Fibroblast of lung (primary cell): ENCODE data around the gene RFTN2. TPM values are rescaled to one million over a fixed set of nuclear protein-coding genes. Genes with fewer than 3 reads are reported as not detected.
"Not testable (repeated sequence)": the region's sequence is repeated elsewhere in the genome, so short reads cannot be mapped to it uniquely, and the experiment has no call there.

Source experiments
- DNase-seq, 2 donors: peaks; one replicate each; pipeline versions ENCODE4 v3.0.0 to v3.0.0-alpha.2; 2010; ENCODE audit warnings: low read depth in 2 of 2
- H2AFZ ChIP-seq: 2 replicates; pipeline ENCODE4 v1.5.1; 2012; ENCODE audit warnings: low read length, control low read depth, inconsistent platforms
- H3K27ac ChIP-seq: 2 replicates; pipeline ENCODE4 v1.5.1; 2011; ENCODE audit warnings: low read length, control low read depth; ENCODE audit not compliant: insufficient read depth
- H3K27me3 ChIP-seq: 2 replicates; pipeline ENCODE4 v1.5.1; 2011; ENCODE audit warnings: mild to moderate bottlenecking, low read length; ENCODE audit not compliant: control insufficient read depth, insufficient read depth
- H3K36me3 ChIP-seq: 2 replicates; pipeline ENCODE4 v1.5.1; 2011; ENCODE audit warnings: low read length; ENCODE audit not compliant: control insufficient read depth, insufficient read depth
- H3K4me1 ChIP-seq: 2 replicates; pipeline ENCODE4 v1.5.1; 2011; ENCODE audit warnings: low read length; ENCODE audit not compliant: control insufficient read depth, insufficient read depth; ENCODE audit errors: extremely low read depth
- H3K4me2 ChIP-seq: 2 replicates; pipeline ENCODE4 v1.5.1; 2011; ENCODE audit warnings: low read length, control low read depth; ENCODE audit not compliant: insufficient read depth; ENCODE audit errors: extremely low read depth
- H3K4me3 ChIP-seq, 4 experiments: fragments of 200-600 bp in 1 of 4; sonication (generic) in 1 of 4; replicated peaks in 1 of 4; 2 replicates each; pipeline ENCODE4 v1.5.1; 2011 to 2016; ENCODE audit warnings: low read length in 4 of 4, low read depth in 3 of 4, mild to moderate bottlenecking in 3 of 4, control low read depth in 2 of 4, inconsistent platforms in 1 of 4, mixed read lengths in 1 of 4; ENCODE audit not compliant: insufficient read depth in 1 of 4; ENCODE audit errors: control extremely low read depth in 1 of 4
- H3K79me2 ChIP-seq: 2 replicates; pipeline ENCODE4 v1.5.1; 2012; ENCODE audit warnings: mild to moderate bottlenecking, low read length, inconsistent platforms; ENCODE audit not compliant: control insufficient read depth, insufficient read depth
- H3K9ac ChIP-seq: 2 replicates; pipeline ENCODE4 v1.5.1; 2011; ENCODE audit warnings: mild to moderate bottlenecking, low read length, control low read depth; ENCODE audit not compliant: insufficient read depth
- H3K9me3 ChIP-seq: 2 replicates; pipeline ENCODE4 v1.5.1; 2012; ENCODE audit warnings: low read depth, low read length; ENCODE audit not compliant: control insufficient read depth, insufficient read depth
- H4K20me1 ChIP-seq: 2 replicates; pipeline ENCODE4 v1.5.1; 2011; ENCODE audit warnings: low read length; ENCODE audit not compliant: control insufficient read depth, insufficient read depth; ENCODE audit errors: extremely low read depth
- CTCF ChIP-seq, 2 donors: IDR thresholded peaks in 1 of 2; conservative IDR thresholded peaks in 1 of 2; 1 replicate in 1 of 2; 2 replicates in 1 of 2; pipeline ENCODE4 v1.5.1; 2011 to 2012; ENCODE audit warnings: low read length in 2 of 2, control low read depth in 1 of 2, inconsistent platforms in 1 of 2, low read depth in 1 of 2, mild to moderate bottlenecking in 1 of 2
- EZH2 ChIP-seq: IDR thresholded peaks from 2 replicates; pipeline ENCODE4 v1.5.1; 2012; ENCODE audit warnings: low read length, control low read depth, mild to moderate bottlenecking; ENCODE audit errors: missing control alignments
- polyA plus RNA-seq, 2 donors: library from polyadenylated mRNA; depleted of rRNA in 1 of 2; stranded (reverse) in 1 of 2; unstranded in 1 of 2; fragments of >200 nt; gene quantifications; 2 replicates each; pipeline ENCODE4 v1.2.1, GENCODE V29; 2011 to 2012; ENCODE audit warnings: missing spikeins in 1 of 2
- total RNA-seq: library from RNA; depleted of rRNA; stranded (reverse); fragments of >200 nt; gene quantifications from 2 replicates; pipeline ENCODE4 v1.2.1, GENCODE V29; 2014

RFTN2 gene
- total and polyA plus RNA-seq, 2 donors (not counting 1 experiment from before 2014, with no cell fraction given) = 0.95 to 10.2 TPM

GRCh38 chr2:197578294-197578693 lies 97.1 kb downstream of the RFTN2 start:
- not testable (repeated sequence) for H3K27ac ChIP-seq, H3K4me1 ChIP-seq, H3K9ac ChIP-seq, H2AFZ ChIP-seq, DNase-seq, H3K4me3 ChIP-seq, H3K9me3 ChIP-seq, H3K36me3 ChIP-seq, H3K27me3 ChIP-seq, H3K79me2 ChIP-seq, H4K20me1 ChIP-seq, H3K4me2 ChIP-seq

GRCh38 chr2:197577446-197577845 lies 97.9 kb downstream of the RFTN2 start:
- no peak for DNase-seq
- H3K9me3 ChIP-seq = no peaks in the 10 kb centered on the region
- H3K9ac ChIP-seq = no peak overlapping the region
- H3K27ac ChIP-seq = no peak overlapping the region
- H3K27me3 ChIP-seq = no peaks in the 10 kb centered on the region
- H3K36me3 ChIP-seq = no peaks in the 10 kb centered on the region
- no peak overlapping the region for H2AFZ ChIP-seq
- no peaks in the 10 kb centered on the region for H4K20me1 ChIP-seq
- H3K4me3 ChIP-seq = no peak overlapping the region
- no peak overlapping the region for H3K4me2 ChIP-seq
- TF ChIP-seq CTCF (conservative IDR thresholded peaks at IDR 0.05 in 1 of 2, IDR thresholded peaks at IDR 0.05 in 1 of 2; ENCODE audit: low read depth in 1 of 2, low read length in 2 of 2) (no peak), EZH2 (no peak)
- no peaks in the 10 kb centered on the region for H3K79me2 ChIP-seq
- no peaks in the 10 kb centered on the region for H3K4me1 ChIP-seq

GRCh38 chr2:197576631-197577030 lies 98.8 kb downstream of the RFTN2 start:
- DNase-seq = peak; percentile 39 to 55

More at GRCh38 chr2:197576631-197577030, 98.8 kb downstream of the RFTN2 start:
- H3K27me3 ChIP-seq = no peaks in the 10 kb centered on the region
- H3K27ac ChIP-seq = no peak overlapping the region
- no peaks in the 10 kb centered on the region for H3K4me1 ChIP-seq
- no peak overlapping the region for H3K9ac ChIP-seq
- TF ChIP-seq CTCF (conservative IDR thresholded peaks at IDR 0.05 in 1 of 2, IDR thresholded peaks at IDR 0.05 in 1 of 2; ENCODE audit: low read depth in 1 of 2, low read length in 2 of 2) (no peak), EZH2 (no peak)
- no peak overlapping the region for H3K4me2 ChIP-seq
- H3K79me2 ChIP-seq = no peaks in the 10 kb centered on the region
- no peaks in the 10 kb centered on the region for H3K36me3 ChIP-seq
- no peak overlapping the region for H3K4me3 ChIP-seq
- H4K20me1 ChIP-seq = no peaks in the 10 kb centered on the region
- H3K9me3 ChIP-seq = no peaks in the 10 kb centered on the region
- no peak overlapping the region for H2AFZ ChIP-seq
